Eye (tissue), 1 donor: ENCODE results near the gene NOL4L.

Source experiments
- DNase-seq: peaks from one replicate; pipeline ENCODE4 v3.0.0-alpha.2; 2015

The NOL4L gene

DNA sequence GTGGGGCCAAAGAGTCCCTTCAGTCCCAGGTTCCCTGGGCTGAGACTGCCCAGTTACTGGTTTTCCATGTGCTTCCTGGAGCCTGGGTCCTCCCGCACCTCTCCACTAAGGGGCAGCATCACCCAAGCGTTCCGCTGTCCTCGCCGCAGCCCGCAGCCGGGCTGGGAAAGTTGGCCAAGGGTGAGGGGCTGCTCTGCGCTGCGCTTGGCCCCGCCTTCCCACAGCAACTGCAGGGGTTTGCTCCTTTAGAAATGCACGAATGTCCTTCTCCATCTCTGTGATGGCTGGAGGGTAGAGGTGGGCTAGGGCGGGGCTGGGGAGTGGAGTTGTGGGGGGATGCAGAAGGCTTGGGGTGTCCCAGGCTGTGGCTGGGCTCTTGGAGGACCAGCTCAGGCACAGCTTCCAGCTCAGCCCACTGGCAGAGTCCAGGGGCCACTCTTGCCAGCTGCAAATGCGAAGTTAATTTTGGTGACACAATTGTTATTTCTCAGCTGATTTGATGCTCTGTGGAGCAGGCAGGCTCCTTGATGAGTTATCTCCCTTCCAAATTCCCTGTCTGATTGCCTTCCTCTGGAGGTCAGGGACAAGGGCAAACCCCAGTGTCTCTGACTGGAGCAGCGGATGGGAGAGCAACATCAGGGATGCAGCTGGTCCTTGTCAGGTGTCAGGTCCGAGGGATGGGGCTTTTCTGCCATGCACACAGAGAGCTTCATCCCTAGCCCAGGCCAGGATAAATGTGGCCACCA lies 63.2 kb downstream of the NOL4L start:
- DNase-seq: peak; percentile 95

DNA sequence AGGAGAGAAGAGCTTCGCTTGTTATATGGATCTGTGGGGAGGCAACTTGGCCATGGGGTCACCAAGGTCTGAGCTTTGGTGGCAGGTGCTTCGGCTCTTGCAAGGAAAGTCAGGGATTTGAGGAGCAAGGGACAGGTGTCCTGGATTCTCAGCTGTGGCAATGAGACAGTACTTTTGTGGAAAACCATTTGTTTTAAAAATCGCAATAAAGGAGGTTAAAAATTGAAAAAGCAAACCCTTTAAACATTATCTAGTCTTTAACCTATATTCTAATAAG lies 64.3 kb downstream of the NOL4L start:
- DNase-seq: no peak

DNA sequence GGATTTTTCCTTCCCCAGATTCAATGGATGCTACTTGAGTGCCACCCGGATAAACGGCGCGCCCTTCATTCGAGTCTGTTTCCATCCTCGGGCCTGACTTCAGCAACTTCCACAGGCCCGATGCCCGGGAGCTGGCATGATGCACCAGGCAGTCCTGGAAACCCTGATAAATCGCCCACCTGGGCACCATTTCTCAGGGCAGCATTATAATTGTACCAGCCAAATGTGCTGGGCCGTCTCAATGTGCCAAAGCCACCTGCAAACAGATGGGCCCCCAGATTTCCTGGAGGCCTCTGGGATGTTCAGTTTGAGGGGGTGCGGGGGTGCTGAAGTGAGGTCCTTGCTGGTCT lies 65.8 kb downstream of the NOL4L start:
- no peak for DNase-seq

DNA sequence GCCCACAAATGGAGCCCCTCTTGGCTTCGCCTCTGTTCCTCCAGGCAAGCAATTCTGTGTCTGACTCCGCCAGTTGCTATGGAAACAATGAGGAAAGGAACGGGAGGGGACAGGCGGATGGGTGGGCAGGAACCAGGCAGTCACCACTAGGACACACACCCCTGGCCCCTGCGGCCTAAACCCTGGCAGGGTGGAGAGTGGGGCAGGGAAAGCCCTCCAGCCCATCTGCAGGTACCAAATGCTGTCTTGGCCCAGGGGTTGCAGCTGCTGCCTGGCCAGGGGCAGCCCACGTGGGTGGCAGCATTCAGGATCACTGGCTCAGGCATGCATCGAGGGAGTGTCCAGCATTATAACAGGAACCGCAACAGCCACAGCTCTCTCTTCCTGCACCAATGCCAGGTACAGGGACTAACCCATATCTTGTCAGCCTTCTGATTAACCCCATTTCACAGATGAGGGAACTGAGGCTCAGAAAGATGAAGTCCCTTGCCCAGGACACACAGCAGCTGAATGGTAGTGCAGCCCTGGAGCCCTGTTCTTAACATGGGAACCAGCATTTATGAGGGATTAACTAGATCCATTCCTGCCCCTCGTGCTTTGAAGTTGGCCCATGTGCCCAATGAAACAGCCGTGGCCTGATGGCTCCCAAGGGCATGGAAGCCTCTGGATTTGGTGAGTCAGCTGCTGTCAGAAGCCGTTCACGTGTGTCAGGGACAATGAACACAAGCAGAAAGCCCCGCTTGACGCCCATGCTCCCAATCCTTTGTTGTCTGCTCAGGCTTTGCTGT lies 66.3 kb downstream of the NOL4L start:
- peak; percentile 72 for DNase-seq

DNA sequence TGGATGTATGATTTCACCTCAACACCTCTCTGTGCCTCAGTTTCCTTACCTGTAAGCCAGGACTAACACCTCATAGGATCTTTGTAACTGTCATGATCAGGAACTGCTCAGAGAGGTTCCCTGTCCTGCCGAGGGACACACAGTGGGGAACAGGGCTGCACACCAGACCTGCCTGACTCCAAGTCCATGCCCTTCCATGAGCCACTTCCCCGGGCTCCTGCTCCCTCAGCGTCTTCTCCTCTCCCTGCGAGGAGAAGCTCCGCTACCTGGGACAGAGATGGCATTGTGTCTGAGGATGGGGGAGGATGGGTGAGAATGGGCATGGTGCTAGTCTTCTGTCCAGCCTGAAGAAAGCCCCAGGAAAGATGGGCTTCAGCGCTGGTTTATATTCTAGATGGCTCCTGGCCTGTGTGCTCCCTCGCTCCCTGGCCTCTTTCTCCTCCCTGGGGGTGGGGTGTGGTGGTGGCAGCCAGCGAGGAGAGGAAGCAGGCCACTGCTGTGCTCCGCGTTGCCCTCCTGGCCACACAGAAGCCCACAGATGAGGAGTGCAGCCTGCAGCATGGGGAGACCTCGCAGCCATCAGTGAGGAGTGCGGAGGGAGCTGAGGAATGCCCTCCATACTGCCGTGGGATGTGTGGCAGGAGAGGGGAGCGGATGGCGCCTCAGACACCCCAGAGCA lies 67.1 kb downstream of the NOL4L start:
- DNase-seq: no peak

DNA sequence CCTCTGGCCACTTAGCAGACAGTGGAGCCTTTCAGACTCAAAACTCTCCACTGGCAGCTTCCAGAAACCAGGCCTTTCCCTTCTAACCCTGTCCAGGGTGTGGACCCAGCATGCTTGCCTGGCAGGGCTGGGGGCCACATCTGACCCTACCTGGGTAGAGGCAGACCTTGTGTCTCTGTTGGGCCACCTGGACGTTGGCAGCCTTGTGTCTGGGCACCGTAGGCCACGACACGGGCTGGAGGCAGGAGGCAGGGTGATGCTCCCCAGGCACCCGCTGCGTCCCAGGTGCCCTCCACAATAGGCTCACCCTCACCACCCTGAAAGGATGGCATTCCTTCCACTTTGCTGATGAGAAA lies 67.6 kb downstream of the NOL4L start:
- DNase-seq: no peak

DNA sequence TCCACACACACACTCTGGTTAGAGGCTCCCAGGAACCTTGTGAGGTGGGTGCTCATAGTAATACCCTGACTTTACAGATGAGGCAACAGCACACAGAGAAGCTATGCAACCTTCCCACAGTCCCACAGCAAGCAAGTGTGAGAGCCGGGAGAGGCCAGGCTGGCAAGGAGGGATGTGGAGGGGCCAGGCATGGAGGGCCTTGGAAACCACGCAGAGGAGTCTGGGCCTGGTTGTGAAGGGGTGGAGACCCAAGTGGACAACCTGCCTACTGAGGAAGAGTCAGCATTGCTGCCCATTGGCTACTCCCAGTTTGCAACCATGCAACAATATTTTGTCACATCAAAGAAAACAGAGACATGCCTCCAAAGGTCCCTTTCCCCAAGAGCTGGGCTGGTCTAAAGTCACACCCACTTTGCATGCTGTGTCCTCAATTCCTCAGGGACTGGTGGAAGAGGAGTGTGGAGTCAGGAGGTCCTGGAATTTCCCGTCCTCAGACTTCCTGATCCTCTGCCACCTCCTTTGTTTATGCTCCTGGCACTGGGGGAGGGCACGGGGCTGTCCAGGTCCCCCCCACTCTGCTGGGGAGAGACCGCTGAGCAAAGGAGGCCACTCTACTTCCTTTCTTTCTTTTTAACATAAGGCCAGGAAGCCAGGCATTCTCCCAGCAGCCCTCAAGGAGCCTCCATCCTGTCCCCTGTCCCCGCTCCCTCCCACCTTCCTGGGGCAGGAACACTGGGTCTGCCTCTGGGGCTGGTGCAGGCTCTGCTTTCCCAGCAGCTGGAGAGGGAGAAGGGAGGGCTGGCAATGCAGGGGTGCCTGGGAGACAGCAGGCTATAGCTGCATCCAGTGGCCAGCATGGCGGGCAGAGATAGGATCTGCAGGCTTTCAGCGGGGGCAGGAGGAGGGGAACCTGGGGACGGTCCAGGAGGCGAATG lies 68.3 kb downstream of the NOL4L start:
- peak; percentile 44 for DNase-seq

DNA sequence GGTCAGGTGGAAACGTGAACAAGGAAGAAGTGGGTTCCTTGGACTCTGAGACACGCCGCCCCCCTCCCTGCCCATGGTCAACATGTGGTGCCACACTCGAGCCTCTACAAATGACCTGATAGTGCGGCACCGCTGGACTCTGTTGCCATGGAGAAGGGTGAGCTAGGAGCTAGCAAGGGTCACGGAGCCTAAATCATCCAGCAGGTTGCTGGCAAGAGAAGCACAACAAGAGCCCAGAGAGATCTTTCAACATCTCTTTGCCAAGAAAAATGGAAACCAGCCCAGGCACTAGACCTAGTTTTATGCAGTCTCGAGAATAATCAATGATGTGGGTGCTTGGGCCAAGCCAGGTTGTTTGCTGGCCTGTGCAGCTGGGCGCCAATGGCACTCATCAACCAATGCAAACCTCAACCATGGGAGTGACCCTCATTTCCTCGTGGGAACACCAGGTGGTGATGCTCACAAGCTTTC lies 69.5 kb downstream of the NOL4L start:
- peak; percentile 37 for DNase-seq

DNA sequence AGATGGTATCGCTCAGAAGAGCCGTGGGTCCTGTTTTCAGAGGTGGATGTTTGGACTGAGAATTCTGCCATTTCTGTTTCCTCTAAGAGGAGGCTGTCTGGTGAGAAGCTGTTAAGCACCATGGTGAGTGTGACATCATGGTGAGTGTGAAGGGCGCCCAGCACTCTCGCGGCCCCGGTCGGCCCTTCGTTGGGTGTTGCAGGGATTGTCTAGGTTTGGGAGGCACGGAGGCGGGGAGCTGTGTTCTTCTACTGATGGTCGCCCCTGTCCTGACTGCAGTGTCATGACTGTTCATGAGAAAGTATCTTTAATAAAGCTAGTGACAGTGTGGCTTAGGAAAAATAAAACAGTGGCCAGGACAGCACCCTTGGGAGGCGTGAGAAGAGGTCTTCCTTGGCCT lies 70.4 kb downstream of the NOL4L start:
- no peak for DNase-seq

DNA sequence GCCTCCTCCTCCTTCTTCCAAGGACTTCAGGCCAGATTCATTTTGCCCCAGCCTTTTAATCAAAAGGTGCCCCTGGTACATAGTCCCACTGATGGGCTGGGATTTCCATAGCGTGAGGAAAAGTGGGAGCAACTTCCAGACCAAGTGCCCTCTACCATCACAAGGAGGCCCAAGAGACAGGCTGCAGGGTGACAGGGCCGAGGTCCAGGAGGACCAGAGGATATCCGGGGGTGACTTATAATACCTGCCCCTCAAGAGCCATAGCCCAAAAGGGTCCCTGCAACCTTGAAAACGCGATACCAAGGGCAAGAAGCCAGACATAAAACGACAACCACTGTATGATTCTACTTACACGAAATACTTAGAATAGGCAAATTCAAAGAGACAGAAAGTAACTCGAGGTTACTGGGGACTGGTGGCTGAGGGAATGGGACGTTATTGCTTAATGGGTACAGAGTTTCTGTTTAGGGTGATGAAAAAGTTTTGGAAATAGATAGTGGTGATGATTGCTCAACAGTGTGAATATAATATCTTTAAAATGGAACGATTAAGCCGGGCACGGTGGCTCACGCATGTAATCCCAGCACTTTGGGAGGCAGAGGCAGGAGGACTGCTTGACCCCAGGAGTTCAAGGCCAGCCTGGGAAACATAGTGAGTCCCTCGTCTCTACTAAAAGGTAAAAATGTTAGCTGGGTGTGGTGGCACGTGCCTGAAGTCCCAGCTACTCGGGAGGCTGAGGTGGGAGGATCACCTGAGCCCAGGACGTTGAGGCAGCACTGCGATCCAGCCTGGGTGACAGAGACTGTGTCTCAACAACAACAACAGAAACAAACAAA lies 71.9 kb downstream of the NOL4L start:
- DNase-seq: no peak

DNA sequence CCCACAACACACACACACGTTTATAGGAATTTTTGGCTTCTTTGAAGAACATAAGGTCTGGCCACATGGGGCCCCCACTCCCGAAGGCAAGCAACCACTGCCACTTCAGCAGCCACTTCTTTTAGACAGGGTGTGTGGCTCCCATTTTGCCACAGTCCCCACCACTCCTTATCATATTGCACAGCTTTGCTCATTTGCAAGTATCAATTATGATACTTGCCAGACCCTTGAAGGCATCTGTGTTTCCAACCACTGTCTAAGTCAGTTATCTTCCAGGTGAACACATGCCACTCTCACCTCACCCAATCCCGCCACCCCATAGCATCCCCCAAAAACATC lies 73.1 kb downstream of the NOL4L start:
- DNase-seq: no peak

DNA sequence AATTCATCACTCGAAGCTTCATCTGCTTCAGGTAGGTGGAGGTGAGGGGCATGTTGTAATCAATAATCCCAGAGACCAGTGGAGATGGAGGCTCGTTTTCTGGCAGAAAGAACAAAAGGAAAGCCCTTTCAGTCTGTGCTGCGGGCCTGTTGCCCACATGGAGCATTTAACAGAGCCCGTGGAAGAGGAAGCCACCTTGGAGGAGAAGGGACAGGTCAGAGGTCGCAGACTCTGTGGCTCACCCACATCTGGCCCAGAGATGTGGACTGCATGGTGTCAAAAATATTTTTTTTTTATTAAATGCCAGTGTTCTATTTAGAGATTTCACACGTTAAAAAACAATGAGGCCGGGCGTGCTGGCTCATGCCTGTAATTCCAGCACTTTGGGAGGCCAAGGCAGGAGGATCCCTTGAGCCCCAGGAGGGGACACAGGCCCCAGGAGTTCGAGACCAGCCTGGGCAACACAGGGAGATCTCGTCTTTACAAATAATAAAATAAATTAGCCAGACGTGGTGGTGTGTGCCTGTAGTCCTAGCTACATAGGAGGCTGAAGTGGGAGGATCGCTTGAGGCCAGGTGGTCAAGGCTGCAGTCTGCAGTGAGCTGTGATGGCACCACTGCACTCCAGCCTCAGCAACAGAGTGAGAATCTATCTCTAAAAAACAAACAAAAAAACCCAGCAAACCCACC lies 73.6 kb downstream of the NOL4L start:
- peak; percentile 18 for DNase-seq

DNA sequence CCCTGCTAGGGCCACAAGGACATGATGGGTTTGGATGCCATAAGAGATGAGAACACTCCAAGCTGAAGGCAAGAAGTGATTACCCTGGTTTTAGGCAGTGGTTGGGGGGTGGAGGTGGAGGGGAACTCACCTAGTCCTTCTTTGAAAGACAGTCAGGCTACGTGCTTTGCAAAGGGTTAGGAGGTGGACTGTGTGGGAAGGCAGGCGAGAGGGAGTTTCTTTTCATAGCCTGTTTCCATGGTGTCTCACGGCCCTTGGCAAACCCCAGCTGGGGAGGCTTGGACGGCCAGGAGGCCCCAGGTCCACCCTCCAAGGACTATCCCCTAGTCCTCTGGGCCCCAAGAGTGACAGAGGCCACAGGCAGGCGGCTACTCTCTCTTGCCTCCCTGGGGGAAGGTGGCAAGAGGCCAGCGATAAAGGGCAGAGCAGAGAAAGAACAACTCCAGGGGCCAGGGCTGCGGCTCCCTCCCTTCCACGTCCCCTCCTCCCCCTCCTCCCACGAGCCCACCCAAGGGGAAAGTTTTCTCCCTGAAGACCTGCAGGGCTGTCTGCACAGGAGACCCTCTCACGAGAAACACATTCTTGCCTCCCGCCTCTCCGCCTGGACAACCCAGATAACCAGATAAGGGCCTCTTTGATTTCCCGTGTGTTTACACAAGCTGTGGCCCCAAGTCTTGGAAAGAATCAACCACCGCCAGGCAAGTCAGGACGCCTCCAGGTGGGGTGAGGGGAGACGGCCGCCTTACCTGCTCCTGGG lies 74.4 kb downstream of the NOL4L start:
- DNase-seq: peak; percentile 58

DNA sequence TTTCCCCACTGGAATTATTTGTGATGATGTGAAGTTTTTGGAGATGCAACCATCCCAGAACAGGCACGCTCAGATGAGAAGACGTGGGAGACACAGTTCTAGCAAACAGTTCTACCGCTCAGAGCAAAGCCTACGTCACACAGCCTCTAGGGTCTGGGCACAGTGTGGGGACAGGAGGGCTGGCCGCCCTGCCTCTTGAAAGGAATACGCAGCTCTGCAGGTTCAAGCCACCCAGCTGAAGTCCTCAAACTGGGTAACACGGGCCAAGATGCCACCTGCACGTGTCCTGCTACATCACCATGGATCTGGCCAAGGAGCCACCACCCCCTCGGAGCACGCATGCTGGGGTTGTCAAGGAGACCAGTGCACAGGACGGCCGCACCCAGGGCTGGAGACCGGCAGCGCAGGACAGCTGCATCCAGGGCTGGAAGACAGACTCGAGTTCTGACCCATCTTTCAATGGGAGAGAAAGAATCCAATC lies 75.0 kb downstream of the NOL4L start:
- no peak for DNase-seq

DNA sequence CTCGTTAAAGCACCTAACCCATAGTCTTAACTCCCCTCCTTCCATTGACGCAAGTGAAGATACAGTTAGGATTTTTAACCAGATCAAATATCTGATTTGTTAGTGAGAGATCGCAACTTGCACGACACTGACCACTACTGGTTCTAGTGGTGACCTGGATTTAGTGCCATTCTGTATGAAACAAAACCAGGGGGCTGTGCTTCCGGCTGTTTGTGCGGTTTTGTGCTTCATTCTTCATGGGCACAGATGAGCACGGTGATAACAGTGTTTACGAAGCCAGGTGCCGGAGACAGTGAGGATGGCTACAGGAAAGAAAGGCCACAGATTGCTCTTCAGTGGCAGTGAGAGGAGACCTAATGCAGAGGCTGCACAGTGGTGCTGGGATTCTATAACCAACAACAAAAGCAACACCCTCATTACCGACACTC lies 75.5 kb downstream of the NOL4L start:
- DNase-seq: peak; percentile 47

DNA sequence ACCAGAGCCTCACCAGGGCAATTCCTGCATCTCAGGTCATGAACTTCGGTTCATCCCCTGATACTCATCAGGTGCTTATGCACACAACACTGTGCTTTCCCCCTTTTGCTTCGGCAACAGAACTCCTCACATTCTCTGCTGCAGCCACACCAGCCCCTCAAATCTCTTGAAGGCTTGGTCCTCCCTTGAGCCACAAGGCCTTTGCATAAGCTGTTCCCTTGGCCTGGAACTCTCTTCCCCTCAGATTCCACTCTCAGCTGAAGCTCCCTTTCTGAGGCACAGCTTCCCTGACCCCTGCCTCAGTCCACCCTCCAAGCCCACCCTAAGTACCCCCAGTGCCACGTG lies 76.4 kb downstream of the NOL4L start:
- no peak for DNase-seq

DNA sequence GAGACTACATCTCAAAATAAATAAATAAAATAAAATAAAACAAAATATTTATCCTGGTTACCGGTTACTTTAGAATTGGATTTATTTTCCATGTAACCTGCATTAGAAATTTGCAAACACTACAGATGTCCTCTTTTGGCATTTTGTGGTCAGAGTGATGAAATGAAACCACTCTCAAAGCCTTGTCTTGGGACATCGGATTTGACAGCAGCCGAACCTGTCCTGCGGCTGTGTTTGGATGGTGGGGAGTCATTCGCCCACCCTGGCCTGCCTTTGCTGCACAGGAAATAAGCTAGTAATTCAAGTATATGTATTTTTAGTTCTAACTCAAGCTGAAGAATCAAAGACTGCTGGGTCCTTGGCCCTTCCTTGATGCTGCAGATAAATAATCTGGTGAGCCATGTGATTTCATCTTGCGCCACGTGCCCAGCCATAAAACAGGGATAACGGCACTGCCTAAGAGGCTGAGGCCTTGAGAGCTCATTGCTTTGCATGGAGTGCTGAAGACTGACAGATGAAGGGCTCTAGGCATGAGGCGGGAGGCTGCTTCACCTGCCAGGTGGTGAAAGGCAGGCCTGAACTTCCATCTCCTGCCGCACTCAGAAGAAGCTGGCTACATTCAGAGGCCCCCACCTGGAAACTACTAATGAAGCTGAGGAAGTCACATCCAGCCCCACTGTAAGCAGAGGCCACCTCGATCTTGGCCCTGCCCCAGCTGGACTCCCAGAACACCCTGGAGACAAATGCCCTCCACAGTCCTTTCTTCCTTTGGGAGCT lies 76.9 kb downstream of the NOL4L start:
- DNase-seq: no peak

DNA sequence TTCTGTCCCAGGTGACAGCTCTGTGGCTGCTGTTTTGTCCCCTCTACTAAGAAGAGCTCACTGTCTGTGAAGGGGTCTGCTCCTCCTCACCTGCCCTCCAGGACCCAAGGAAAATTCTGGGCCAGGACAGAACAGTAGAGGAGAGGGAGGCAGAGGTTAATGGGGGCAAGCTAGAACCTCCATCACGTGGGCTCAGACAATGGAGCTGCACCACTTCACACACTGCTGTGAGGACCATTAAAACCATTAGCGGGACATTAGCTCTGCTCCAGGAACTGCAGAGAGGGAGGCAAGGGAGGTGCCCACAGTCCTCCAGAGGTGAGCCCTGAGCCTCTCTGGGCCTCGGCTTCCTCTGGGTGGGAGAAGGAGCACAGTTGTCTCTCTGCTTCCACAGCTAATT lies 78.4 kb downstream of the NOL4L start:
- DNase-seq: peak; percentile 36

DNA sequence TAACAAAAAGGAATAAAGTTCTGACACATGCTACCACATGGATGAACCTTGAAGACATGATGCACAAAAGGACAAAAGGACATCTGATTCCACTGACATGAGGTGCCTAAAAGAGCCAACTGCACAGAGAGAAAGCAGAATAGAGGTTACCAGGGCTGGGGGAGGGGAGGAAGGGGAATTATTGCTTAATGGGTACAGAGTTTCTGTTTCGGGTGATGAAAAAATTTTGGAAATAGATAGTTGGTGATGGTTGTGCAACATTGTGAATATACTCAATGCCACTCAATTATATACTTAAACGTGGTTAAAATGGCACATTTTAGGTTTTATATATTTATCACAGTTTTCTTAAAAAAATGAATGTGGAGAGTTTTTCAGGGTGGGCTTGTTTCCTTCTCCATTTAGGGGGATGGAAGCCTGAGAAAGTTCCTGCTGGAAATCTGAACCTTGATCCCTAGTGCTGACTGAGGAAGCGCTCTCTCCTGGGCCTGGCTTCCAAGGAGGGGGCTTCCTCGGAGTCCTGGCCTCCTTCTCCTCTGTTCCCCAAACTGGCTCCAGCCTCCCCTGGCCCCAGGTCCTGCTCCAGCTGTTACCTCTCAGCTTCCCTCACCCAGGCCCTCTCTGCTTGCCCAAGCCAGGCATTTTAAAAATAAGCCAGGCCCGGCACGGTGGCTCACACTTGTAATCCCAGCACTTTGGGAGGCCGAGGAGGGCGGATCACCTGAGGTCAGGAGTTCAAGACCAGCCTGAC lies 79.2 kb downstream of the NOL4L start:
- no peak for DNase-seq
